Gastrocnemius medialis (tissue), 4 donors: ENCODE data around the gene LEMD1.

Experiments used
- POLR2A ChIP-seq, 2 donors: fragments of 450-650 bp; IDR thresholded peaks; one replicate each; pipeline ENCODE4 v1.6.1; 2017; ENCODE audit warnings: antibody characterized with exemption in 2 of 2, mild to moderate bottlenecking in 2 of 2, moderate library complexity in 2 of 2
- TF ChIP-seq, protein P1 (sequence below), 5 experiments: fragments of 450-650 bp in 3 of 5; fragments of 200-600 bp in 2 of 5; sonication (generic) in 2 of 5; IDR thresholded peaks in 4 of 5; conservative IDR thresholded peaks in 1 of 5; 1 replicate in 4 of 5; 2 replicates in 1 of 5; pipeline ENCODE4 v1.5.1; 2016 to 2019; ENCODE audit warnings: antibody characterized with exemption in 5 of 5, mild to moderate bottlenecking in 3 of 5, moderate library complexity in 3 of 5

GRCh38 chr1:205446828-205447227 lies 25.0 kb upstream of the LEMD1 start:
- TF ChIP-seq, protein P1, sequence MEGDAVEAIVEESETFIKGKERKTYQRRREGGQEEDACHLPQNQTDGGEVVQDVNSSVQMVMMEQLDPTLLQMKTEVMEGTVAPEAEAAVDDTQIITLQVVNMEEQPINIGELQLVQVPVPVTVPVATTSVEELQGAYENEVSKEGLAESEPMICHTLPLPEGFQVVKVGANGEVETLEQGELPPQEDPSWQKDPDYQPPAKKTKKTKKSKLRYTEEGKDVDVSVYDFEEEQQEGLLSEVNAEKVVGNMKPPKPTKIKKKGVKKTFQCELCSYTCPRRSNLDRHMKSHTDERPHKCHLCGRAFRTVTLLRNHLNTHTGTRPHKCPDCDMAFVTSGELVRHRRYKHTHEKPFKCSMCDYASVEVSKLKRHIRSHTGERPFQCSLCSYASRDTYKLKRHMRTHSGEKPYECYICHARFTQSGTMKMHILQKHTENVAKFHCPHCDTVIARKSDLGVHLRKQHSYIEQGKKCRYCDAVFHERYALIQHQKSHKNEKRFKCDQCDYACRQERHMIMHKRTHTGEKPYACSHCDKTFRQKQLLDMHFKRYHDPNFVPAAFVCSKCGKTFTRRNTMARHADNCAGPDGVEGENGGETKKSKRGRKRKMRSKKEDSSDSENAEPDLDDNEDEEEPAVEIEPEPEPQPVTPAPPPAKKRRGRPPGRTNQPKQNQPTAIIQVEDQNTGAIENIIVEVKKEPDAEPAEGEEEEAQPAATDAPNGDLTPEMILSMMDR (IDR thresholded peaks at IDR 0.05 in 4 of 5, conservative IDR thresholded peaks at IDR 0.05 in 1 of 5), result no peak
- no peak for TF ChIP-seq POLR2A (IDR thresholded peaks at IDR 0.05)
